ENCODE measurements around the gene RPS2.
"Not testable (repeated sequence)": the region's sequence is repeated elsewhere in the genome, so short reads cannot be mapped to it uniquely, and the experiment has no call there.

The RPS2 gene

GRCh38 chr16:1941162-1942046 is 23.2 kb downstream of the RPS2 start:
- DNase-seq (ENCODE audit: low read depth): no peak

DNA sequence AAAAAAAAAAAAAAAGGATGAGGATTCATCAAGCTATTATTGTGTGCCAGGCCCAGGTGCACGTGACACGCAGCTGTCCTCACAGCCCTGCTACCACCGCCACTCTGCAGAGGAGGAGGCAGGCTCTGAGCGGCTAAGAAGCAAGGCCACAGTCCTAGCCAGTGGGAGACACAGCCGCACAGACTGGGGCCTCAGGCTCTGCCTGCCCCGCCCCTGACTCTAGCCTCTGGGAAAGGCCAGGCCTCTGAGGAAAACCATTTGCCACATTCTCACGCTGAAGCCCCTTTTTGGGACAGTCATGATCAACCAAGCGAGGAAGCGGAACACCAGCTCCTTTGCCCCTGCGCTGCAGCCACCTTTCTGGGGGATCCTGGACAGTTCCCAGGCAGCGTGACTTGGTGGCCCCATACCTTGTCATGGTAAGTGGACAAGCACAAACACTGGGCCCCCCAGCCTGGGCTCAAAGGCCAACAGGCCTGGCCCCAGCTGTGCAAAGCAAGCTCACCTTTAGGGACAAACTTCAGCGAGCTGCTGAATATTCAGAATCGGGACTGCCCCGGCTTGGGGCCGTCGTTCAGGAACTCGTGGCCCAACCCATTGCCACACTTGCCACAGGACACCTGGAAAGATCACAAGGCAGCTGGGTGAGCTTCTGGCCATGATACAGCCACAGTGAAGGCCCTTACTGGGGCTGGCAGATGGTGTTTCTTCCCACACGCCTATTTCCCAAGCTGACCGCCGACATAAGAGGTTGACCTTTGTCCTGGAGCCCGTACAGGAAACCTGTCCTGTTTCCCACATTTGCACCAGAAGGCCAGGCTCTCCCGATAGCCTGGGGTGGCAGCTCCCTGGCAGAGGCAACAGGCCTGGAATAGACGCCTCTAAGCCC is 24.1 kb downstream of the RPS2 start:
- DNase-seq (ENCODE audit: low read depth): no peak

- DNase-seq (ENCODE audit: low read depth): not testable (repeated sequence)
Observed at GRCh38 chr16:1939833-1940232, 24.8 kb downstream of the RPS2 start.

DNA sequence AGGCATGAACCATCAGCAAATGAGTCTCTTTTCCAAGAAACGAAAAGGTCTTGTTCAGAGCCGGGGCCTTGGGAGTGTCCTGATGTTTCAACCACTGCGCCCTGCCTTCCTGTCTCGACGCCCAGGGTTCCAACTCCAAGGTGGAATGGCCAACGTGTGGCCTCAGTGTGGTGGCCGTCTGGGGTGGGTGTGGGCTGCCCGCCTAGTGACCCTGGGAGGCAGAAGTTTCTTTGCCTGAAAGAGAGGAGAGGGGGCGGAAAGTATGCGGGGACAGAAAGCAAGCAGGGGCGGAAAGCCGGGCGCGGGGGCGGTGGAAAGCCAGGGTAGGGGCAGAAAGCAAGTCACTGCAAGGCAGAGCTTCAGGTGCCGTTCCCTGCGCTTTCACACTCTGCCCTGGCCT is 25.7 kb downstream of the RPS2 start:
- DNase-seq (ENCODE audit: low read depth): no peak

DNA sequence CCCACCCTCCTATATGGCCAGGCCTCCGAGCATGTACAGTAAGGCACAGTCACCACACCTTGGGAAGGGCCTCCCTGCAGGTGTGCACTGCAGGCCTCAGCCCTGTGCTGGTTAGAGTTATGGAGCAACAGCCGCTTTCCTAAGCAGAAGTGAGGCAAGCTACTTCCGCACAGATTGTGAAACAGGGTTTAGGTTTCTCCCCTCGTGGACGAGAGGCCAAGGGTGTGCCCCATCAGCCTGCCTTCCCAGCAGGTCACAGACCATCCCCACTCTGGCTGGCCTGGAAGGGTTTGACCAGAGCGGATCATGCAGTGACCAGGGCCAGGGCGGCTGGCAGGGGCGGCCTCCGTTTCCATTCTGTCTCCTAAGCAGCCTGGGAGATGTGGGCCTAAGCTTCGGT is 26.3 kb downstream of the RPS2 start:
- no peak for DNase-seq (ENCODE audit: low read depth)

DNA sequence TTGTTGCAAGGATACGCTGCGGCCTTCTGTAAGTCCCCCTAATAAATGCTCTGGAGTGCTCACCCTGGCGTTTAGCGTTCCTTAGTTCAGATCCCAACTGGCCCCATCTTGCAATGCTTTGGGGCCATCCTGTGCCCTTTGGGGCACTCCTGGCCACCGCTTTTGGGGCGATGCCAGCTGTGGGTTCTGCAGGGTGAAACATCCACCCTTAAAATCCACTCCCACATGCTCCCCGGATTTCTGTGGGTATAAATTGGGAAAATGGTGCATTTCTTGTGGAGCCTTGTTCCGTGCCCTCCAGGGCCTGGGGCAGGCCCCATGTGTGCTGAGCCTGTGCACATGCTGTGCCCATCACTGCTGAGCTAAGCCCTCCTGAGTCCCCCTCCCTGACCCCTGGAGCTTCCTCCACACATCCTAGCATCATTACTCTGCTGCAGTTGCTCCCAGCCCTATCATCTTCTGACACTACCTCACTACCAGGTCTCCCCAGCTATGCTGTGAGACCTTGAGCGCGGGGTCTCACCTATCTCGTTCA is 27.6 kb downstream of the RPS2 start:
- no peak for DNase-seq (ENCODE audit: low read depth)

- DNase-seq (ENCODE audit: low read depth): no peak
Observed at GRCh38 chr16:1933097-1933661, 31.4 kb downstream of the RPS2 start.

DNA sequence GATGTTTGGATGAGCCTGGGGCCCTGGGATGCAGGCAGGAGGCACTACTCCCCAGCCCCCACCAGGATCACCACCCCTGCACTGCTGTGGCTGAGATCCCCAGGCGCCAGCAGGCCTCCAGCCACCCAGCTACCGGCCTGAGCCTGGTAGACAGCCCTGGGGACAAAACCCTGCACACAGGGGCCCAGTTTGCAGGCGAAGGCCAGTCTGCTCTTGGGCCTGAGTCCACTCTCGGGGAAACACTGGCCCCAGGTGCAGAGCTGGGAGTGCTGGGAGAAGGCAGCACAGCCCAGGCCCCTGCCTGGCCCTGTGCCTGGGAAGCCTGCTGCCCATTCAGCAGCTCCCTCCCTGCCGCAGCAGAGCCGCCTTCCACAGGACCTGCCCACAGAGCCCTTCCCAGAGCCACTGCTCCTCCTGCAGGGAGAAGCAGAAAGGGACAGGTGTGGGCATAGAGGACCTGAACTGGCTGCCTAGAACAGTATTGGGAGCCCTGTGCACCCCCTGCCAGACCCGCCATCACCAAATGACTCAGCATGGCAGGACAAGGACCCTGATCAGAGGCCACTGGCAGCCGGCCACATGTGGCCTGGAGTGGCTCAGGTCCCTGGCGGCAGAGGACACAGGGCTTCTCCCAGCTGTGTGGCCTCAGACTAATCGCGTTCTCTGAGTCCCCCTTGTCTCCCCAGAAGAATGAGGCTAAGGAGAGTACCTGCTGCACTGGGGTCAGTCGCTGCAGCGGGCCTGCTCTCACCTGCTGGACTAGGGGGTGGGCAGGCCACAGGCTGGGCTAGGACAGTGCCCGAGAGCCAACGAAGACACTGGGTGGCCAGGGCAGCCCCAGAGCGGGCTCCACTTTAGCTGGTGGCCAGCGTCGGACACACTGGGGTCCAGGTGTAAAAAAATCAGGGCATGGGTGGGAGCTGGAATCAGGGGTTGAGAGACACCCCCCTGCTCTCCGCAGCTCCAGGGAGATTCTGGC is 32.3 kb downstream of the RPS2 start:
- DNase-seq (ENCODE audit: low read depth): no peak

DNA sequence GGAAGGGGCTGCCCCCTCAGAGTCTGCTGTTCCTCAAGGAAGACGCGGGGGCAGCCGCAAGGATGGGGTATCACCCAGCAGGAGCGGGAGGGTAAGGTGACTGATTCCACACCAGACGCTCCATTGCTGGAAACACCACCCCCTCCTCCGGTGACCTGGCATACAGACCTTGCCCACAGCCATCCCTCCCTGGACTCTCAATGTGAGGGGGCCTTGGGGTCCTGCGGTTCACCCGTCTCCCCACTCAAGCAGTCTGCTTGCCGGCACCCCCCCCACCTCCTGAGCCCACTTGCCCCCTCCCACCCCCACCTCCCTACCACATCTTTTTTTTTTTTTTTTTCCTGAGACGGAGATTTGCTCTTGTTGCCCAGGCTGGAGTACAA is 34.3 kb downstream of the RPS2 start:
- DNase-seq (ENCODE audit: low read depth): no peak

- DNase-seq (ENCODE audit: low read depth): peak; percentile 88
Observed at GRCh38 chr16:1929578-1930337, 34.9 kb downstream of the RPS2 start.

DNA sequence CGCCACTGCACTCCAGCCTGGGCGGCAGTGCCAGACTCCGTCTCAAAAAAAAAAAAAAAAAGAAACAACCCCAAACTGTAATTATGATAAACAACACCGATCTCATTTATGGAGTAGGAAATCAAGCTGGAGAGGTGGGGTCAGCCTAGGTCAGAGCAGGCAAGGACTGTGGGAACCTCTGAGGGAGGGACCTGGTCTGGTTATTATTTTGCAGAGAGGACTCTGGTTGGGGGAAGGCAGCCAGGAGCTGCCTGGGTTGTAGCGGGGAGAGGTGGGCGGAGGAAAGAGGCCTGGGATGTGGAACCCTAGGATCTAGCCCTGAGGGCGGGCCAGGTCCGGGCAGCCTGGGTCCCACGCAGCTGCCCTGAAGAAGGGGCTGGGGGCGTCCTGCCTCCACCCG is 35.5 kb downstream of the RPS2 start:
- DNase-seq (ENCODE audit: low read depth): no peak

GRCh38 chr16:1926271-1926670 is 38.4 kb downstream of the RPS2 start:
- no peak for DNase-seq (ENCODE audit: low read depth)

- no peak for DNase-seq (ENCODE audit: low read depth)
Observed at GRCh38 chr16:1924095-1924494, 40.5 kb downstream of the RPS2 start.

- DNase-seq (ENCODE audit: low read depth): no peak
Observed at GRCh38 chr16:1923299-1924034, 41.2 kb downstream of the RPS2 start.

DNA sequence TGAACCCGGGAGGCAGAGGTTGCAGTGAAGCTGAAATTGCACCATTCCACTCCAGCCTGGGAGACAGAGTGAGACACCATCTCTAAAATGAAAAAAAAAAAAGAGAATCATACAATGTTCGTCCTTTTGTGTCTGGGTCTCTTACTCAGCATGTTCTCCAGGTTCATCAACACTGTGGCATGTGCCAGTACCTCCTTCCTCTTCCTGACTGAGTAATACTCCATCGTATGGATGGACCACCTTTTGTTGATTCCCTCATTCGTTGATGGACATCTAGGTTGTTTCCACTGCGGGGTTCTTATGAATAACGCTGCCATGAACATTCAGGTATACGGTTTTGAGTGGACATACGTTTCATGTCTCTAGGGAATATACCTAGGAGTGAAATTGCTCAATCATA is 42.3 kb downstream of the RPS2 start:
- no peak for DNase-seq (ENCODE audit: low read depth)

GRCh38 chr16:1920727-1921171 is 43.9 kb downstream of the RPS2 start:
- DNase-seq (ENCODE audit: low read depth): no peak

DNA sequence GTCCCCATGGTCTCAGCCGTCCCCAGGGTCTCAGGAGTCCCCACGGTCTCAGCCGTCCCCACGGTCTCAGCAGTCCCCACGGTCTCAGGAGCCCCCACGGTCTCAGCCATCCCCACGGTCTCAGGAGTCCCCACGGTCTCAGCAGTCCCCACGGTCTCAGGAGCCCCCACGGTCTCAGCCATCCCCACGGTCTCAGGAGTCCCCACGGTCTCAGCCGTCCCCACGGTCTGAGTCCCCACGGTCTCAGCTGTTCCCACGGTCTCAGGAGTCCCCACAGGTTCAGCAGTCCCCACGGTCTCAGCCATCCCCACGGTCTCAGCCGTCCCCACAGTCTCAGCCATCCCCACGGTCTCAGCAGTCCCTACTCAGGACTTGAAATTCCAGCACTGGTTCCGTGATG is 44.5 kb downstream of the RPS2 start:
- DNase-seq (ENCODE audit: low read depth): not testable (repeated sequence)

DNA sequence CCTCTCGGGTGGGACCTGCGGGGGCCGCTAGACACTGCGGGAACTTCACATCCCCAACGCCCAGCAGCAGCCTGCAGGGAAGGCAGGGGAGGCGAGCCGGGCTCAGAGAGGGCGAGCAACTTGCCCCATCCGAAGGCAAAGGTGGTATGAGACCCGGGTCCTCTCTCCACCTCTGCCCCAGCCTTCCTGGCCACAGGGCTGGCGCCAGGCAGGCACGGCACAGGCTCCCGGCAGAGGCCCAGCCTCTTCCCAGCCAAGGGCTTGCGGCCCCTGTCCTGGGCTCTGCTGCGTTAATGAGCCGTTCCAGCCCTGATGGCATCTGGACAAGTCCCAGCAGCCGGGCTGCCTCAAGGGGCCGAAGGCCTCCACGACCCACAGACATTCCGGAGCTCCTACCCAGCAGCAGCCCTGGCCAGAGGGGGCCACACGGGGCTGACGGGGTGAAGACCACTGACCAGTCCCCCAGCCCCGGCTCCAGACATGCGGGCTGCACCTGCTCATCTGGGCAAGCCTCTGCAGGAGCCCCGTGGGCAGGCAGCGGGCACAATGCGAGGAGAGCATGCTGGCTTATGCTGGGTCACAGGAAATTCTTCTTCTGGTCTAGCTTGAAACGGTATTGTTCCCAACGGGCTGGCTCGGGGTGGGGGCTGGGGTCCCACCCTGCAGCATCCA is 45.2 kb downstream of the RPS2 start:
- DNase-seq (ENCODE audit: low read depth): no peak
